Stimulated activated CD4-positive, alpha-beta T cell treated with anti-CD3 and anti-CD28 coated beads, Interleukin-15, amount 100 ng/mL, for 24 hours (primary cell): Measurements from ENCODE around the gene STRIT1.
"Not testable (repeated sequence)": the region's sequence is repeated elsewhere in the genome, so short reads cannot be mapped to it uniquely, and the experiment has no call there.

Experiments used
- DNase-seq: peaks from one replicate; pipeline ENCODE4 v3.0.0-alpha.2; 2020

STRIT1 gene

DNA sequence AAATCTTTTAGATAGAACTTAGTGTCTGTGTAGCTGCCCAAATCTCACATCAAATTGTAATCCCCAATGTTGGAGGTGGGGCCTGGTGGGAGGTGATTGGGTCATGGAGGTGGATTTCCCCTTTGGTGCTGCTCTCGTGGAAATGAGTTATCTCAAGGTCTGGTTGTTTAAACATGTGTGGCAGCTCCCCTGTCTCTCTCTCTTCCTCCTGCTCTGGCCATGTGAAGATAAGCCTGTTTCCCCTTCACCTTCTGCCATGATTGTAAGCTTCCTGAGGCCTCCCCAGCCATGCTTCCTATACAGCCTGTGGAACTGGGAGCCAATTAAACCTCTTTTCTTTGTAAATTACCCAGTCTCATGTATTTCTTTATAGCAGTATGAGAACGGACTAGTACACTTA lies 30.6 kb downstream of the STRIT1 start:
- not testable (repeated sequence) for DNase-seq

DNA sequence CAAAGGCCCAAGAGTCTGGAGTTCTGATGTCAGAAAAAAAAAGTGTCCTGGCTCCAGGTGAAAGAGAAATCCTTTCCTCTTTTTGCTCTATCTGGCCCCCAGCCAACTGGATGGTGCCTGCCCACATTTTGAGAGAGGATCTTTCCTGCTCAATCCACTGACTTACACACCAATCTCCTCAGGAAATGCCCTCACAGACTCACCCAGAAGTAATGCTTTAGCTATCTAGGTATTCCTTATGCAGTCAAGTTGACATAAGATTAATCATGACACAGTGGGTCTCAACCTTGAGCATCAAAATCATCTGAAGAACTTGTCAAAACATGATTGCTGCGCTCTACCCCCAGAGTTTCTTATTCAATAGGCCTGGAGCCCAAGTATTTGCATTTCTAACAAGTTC lies 31.2 kb downstream of the STRIT1 start:
- DNase-seq: no peak

DNA sequence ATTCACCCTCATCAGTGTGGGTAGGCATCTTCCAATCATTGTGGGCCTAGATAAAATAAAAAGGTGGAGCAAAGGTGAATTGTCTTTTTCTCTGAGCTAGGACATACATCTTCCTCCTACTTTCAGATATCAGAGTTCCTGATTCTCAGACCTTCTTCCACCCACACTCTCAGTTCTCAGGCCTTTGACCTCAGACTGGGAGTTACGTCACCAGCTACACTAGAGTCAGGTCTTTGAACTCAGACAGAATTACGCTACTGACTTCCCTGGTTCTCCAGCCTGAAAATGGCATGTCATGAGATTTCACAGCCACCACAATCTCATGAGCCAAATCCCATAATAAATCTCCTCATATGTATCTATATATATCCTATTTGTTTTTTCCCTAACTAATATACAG lies 39.0 kb downstream of the STRIT1 start:
- DNase-seq: no peak

DNA sequence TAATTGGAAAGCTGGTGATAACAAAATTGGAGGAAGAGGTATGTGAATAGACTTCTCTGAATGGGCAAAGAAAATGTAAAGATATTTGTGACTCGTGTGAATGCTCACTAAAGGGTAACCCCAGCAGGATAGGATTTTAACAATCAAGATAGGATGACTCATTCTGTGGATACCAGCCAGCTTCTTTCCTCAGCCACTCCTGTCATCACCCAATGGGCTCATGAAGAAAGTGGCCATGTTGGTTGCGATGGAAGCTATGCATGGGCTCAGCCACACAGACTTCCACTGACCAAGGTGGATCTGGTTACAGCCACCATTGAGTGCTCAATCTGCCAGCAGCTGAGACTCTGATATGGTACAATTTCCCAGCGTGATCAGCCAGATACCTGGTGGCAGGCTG lies 40.9 kb downstream of the STRIT1 start:
- no peak for DNase-seq

DNA sequence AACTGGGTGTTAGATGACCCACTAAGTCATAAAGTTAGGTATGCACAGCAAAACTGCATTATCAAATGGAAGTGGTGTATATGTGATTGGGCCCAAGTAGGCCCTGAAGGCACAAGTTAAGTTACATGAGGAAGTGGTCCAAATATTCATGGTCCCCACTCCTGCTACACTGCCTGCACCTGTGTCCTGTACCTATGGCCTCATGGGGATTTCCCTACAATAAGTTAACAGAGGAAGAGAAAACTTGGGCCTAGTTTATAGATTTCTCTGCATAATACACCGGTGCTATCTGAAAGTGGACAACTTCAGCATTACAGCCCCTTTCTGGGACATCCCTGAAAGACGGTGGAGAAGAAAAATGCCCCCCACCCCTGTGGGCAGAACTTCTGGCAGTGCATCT lies 41.5 kb downstream of the STRIT1 start:
- DNase-seq: no peak

DNA sequence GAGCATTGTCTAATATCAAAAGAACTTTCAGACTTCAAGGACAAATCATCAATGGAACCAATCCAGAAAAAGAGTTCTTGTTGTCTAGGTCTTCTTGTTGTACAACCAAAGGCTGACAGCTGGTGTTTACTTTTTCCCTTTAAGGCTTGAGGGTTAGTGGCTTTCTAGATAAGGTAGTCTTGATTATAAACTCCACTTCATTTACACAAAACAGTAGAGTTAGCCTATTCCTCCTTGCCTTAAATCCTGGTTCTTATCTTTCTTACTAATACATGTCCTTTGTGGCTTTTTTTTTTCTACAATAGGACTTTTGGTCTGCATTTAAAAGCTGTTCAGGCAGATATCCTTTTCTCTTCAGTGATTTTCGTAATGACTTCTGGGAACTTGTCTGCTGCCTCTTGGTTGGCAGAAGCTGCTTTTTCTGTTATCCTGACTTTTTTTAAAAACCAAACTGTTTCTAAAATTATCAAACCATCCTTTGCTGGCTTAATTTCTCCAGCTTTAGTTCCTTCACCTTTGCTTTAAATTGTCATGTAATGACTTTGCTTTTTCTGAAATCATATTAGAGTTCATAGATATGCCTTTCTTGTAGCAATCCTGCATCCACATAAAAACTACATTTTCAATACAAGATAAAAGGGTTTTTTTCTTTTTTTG lies 44.8 kb downstream of the STRIT1 start:
- DNase-seq: no peak

DNA sequence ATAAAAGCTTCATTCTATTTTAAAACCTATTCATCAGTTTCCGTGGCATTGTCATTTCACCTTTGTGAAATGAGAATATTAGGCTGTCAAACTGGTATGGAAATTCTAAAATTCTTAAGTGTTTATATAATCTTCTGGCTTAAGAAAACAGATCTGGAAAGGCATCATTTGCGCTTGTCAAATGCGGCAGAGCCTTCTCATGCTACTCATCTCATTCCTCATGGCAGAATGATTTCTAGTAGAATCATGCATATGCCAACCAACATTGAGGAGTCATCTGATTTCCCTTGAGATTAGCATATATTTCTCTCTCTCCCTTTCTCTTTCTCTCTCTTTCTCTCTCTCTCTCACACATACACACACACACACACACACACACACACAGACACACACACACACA lies 48.8 kb downstream of the STRIT1 start:
- no peak for DNase-seq

DNA sequence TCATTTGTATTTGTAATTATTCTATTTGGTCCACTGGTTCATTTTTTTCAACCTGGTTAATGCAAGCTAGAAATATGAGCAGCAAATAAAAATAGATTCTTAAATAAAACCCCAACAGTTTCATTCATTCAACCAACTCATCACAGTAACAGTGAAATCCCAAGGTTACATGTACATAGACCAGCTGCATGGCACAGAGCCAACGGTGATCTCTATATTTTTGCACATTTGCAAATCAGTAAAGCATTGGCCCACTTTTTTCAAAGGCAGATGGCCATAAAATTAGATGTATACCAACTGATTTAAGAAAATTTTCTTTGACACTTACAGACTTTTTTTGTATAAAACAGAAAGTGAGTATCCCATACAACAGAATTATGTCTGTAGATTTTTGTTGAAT lies 49.3 kb downstream of the STRIT1 start:
- no peak for DNase-seq

DNA sequence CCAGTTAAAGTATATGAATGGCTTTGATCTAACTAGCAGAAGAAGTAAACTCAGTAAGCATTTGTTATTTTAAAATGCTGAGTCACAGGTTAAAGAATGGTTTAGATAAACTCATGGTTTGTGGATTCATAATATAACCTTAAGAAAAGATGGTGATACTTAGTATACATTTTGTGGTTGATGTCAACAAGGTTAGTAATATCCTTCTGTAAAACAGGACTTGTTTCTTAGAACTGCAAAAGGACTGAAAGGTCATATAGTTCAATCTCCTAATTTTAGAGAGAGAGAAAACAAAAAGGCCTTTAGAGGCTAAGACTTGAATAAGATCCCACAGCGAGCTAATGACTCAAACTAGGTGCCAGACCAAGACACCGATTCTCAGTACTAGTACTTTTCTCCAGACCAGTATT lies 50.0 kb downstream of the STRIT1 start:
- no peak for DNase-seq

DNA sequence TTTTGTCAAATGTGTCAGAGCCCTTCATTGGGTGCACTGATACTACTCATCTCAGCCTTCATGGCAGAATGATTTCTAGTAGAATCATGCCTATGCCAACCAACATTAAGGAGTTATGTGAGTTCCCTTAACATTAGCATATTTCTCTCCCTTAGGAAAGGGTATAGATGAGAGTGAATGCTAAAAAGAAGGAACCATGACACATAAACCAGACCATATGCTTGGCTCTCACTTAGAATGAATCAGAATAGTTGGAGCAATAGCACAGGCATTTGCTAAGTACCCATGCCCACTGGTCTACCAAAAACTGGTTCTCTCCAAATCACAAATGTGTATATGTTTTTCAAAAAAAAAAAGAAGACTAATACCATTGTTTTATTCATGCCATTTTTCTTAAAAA lies 51.1 kb downstream of the STRIT1 start:
- no peak for DNase-seq

DNA sequence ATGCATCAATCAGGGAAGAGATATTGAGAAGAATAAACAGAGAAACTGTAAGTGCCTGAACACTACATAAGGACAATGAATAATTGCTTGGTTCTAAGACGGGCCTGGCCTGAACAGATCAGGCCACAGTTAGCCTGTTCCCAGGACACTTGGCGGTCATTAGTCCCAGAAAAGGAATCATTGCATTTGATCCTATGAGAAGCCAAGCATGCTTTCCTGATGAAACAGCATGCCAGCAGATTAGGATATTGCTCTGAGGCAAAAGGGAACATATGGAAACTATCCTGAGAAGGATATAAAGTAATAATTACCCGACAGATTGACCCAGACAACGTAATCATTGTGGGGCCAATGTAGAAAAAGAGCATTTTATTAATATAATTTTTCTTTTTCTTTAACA lies 51.9 kb downstream of the STRIT1 start:
- no peak for DNase-seq
